Measurements from ENCODE around the gene TMEM218.
"Not testable (repeated sequence)": the region's sequence is repeated elsewhere in the genome, so short reads cannot be mapped to it uniquely, and the experiment has no call there.

Gene TMEM218

GRCh38 chr11:125089481-125089880 is 21.9 kb downstream of the TMEM218 start:
- not testable (repeated sequence) for H3K4me3 ChIP-seq (ENCODE audit: low read depth, low read length); H3K9me3 ChIP-seq (ENCODE audit: control insufficient read depth, insufficient read depth, low read length); H3K27ac ChIP-seq (ENCODE audit: low read depth, low read length); H3K27me3 ChIP-seq (ENCODE audit: control insufficient read depth, insufficient read depth, low read length); H3K36me3 ChIP-seq (ENCODE audit: control insufficient read depth, insufficient read depth, low read length); H3K9ac ChIP-seq (ENCODE audit: low read depth, low read length)
- peaks cover 17% of the 10 kb centered on the region for H3K4me1 ChIP-seq (ENCODE audit: control insufficient read depth, insufficient read depth, low read length)

- H3K9ac ChIP-seq (ENCODE audit: low read depth, low read length), result no peak overlapping the region
- H3K27ac ChIP-seq (ENCODE audit: low read depth, low read length), result no peak overlapping the region
- no peaks in the 10 kb centered on the region for H3K27me3 ChIP-seq (ENCODE audit: control insufficient read depth, insufficient read depth, low read length)
- no peaks in the 10 kb centered on the region for H3K36me3 ChIP-seq (ENCODE audit: control insufficient read depth, insufficient read depth, low read length)
- no peaks in the 10 kb centered on the region for H3K9me3 ChIP-seq (ENCODE audit: control insufficient read depth, insufficient read depth, low read length)
- no peak overlapping the region for H3K4me3 ChIP-seq (ENCODE audit: low read depth, low read length)
- H3K4me1 ChIP-seq (ENCODE audit: control insufficient read depth, insufficient read depth, low read length), result peaks cover 17% of the 10 kb centered on the region
Observed at GRCh38 chr11:125088576-125089455, 22.6 kb downstream of the TMEM218 start.

DNA sequence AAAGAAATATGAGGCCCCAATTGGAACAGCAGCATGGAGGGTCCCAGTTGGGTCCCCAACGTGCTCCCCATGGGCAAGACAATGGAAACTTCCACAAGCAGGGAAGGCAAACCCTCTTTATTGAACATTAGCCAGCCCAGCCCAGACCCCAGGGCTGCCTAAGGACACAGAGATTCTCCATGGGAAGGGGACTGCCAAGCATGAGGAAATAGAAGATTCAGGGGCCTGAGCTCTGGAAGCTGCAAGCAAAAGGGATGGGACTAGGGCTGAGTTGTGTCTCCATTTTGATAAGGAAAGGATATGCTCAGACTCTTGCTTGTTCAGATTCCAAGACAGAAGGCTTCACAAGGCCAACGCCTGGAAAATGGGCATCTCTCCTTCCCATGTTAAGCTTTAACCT is 23.3 kb downstream of the TMEM218 start:
- Histone ChIP-seq H3K27me3 (ENCODE audit: control insufficient read depth, insufficient read depth, low read length) (no peaks in the 10 kb centered on the region), H3K4me3 (ENCODE audit: low read depth, low read length) (no peak overlapping the region), H3K9ac (ENCODE audit: low read depth, low read length) (no peak overlapping the region), H3K4me1 (ENCODE audit: control insufficient read depth, insufficient read depth, low read length) (peaks cover 17% of the 10 kb centered on the region), H3K27ac (ENCODE audit: low read depth, low read length) (no peak overlapping the region), H3K36me3 (ENCODE audit: control insufficient read depth, insufficient read depth, low read length) (no peaks in the 10 kb centered on the region), H3K9me3 (ENCODE audit: control insufficient read depth, insufficient read depth, low read length) (no peaks in the 10 kb centered on the region)

DNA sequence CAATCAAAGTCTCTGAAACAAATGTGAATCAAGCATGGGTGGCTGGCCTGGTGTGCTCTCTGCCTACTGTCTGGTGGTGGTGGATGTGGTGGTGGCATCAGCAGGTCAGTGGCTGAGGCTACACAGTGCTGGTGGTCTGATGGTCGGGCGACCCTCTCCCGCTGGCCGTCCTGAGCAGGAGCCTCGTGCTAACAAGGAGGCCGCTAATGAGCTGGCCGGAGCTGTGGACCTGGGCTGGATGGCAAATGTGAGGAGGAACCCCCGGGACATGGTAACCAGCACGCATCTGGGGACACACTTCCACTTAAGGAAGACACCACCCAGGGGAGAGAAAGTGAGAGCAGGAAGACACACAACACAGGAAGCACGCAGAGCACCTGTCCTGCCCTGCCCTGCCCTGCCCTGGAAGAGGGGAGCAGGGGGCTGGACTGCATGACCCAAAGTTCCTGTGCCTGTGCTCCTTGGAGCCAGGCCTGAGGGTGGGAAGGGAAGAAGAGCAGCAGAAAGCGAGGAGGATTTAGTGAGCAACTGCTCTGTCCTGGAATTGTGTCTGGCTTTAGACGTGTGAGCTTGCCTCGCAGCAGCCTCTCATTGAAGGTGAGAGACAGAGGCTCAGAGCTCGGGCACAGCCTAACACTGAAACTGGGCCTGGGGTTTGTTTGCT is 24.7 kb downstream of the TMEM218 start:
- Histone ChIP-seq H3K9me3 (ENCODE audit: control insufficient read depth, insufficient read depth, low read length) (no peaks in the 10 kb centered on the region), H3K27me3 (ENCODE audit: control insufficient read depth, insufficient read depth, low read length) (no peaks in the 10 kb centered on the region), H3K9ac (ENCODE audit: low read depth, low read length) (no peak overlapping the region), H3K27ac (ENCODE audit: low read depth, low read length) (no peak overlapping the region), H3K4me3 (ENCODE audit: low read depth, low read length) (no peak overlapping the region), H3K36me3 (ENCODE audit: control insufficient read depth, insufficient read depth, low read length) (no peaks in the 10 kb centered on the region), H3K4me1 (ENCODE audit: control insufficient read depth, insufficient read depth, low read length) (peaks cover 5% of the 10 kb centered on the region)

- Histone ChIP-seq H3K9ac (ENCODE audit: low read depth, low read length) (no peak overlapping the region), H3K4me3 (ENCODE audit: low read depth, low read length) (no peak overlapping the region), H3K36me3 (ENCODE audit: control insufficient read depth, insufficient read depth, low read length) (no peaks in the 10 kb centered on the region), H3K27me3 (ENCODE audit: control insufficient read depth, insufficient read depth, low read length) (no peaks in the 10 kb centered on the region), H3K4me1 (ENCODE audit: control insufficient read depth, insufficient read depth, low read length) (no peaks in the 10 kb centered on the region; the same call in 1 of the 2 replicates), H3K27ac (ENCODE audit: low read depth, low read length) (no peak overlapping the region), H3K9me3 (ENCODE audit: control insufficient read depth, insufficient read depth, low read length) (no peaks in the 10 kb centered on the region)
Observed at GRCh38 chr11:125085301-125086081, 25.9 kb downstream of the TMEM218 start.

GRCh38 chr11:125084761-125085231 is 26.6 kb downstream of the TMEM218 start:
- H3K4me3 ChIP-seq (ENCODE audit: low read depth, low read length), result no peak overlapping the region
- H3K9ac ChIP-seq (ENCODE audit: low read depth, low read length), result no peak overlapping the region
- no peaks in the 10 kb centered on the region; the same call in 1 of the 2 replicates for H3K4me1 ChIP-seq (ENCODE audit: control insufficient read depth, insufficient read depth, low read length)
- no peaks in the 10 kb centered on the region for H3K27me3 ChIP-seq (ENCODE audit: control insufficient read depth, insufficient read depth, low read length)
- H3K36me3 ChIP-seq (ENCODE audit: control insufficient read depth, insufficient read depth, low read length), result no peaks in the 10 kb centered on the region
- no peak overlapping the region for H3K27ac ChIP-seq (ENCODE audit: low read depth, low read length)
- no peaks in the 10 kb centered on the region for H3K9me3 ChIP-seq (ENCODE audit: control insufficient read depth, insufficient read depth, low read length)

DNA sequence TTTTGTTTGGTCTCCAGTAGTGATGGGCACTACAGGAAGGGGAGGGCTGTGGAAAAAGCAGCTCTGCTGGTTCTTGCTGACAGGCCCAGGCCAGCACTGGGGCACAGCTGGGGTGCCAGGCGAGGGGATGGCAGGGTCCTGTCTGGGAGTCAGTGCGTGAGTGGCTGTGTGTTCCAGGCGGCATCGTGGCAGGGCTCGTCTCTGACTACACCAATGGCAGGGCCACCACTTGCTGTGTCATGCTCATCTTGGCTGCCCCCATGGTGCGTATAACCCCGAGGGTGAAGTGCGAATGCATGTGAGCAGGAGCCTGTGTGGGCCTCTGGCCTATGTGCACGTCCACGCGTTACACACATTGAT is 27.4 kb downstream of the TMEM218 start:
- Histone ChIP-seq H3K27ac (ENCODE audit: low read depth, low read length) (no peak overlapping the region), H3K27me3 (ENCODE audit: control insufficient read depth, insufficient read depth, low read length) (no peaks in the 10 kb centered on the region), H3K4me1 (ENCODE audit: control insufficient read depth, insufficient read depth, low read length) (no peaks in the 10 kb centered on the region; the same call in 1 of the 2 replicates), H3K4me3 (ENCODE audit: low read depth, low read length) (no peak overlapping the region), H3K9ac (ENCODE audit: low read depth, low read length) (no peak overlapping the region), H3K36me3 (ENCODE audit: control insufficient read depth, insufficient read depth, low read length) (no peaks in the 10 kb centered on the region), H3K9me3 (ENCODE audit: control insufficient read depth, insufficient read depth, low read length) (no peaks in the 10 kb centered on the region)

- H3K27me3 ChIP-seq (ENCODE audit: control insufficient read depth, insufficient read depth, low read length), result no peaks in the 10 kb centered on the region
- H3K27ac ChIP-seq (ENCODE audit: low read depth, low read length), result no peak overlapping the region
- no peaks in the 10 kb centered on the region for H3K36me3 ChIP-seq (ENCODE audit: control insufficient read depth, insufficient read depth, low read length)
- no peaks in the 10 kb centered on the region; the same call in 1 of the 2 replicates for H3K4me1 ChIP-seq (ENCODE audit: control insufficient read depth, insufficient read depth, low read length)
- H3K4me3 ChIP-seq (ENCODE audit: low read depth, low read length), result no peak overlapping the region
- no peak overlapping the region for H3K9ac ChIP-seq (ENCODE audit: low read depth, low read length)
- no peaks in the 10 kb centered on the region for H3K9me3 ChIP-seq (ENCODE audit: control insufficient read depth, insufficient read depth, low read length)
Observed at GRCh38 chr11:125083312-125084056, 27.9 kb downstream of the TMEM218 start.

DNA sequence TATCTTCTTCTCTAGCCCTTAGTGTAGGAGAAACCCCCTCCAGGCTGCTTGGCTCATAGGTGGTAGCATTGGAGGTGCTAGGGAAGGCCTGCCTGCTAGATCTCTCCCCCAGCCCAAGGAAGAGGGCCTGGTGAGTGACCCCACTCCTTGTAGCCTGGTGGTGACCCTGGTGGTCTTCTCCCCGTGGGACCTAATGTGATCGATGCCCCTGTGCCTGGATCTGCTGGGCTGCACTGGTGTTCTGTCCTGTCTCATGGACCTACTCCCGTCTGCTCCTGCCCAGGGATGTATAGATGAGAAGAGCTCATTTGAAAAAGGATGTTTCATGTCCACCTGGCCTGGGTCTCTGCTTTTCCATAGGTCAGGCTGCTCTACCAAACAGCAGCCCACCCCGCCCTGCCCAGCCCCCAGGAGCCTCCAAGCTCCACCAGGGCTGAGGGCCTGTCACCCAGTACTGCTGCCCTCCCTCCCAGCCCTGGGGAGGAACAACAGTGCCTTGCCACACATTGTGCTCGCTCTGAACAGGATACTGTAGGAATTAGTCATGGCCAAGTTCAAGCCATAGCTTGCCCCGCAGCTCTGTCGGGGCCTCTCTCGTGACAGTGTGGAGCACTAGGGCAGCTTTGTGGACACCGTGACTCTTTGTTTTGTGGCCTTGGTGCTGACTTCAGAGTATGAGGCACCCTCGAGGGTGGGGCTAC is 28.7 kb downstream of the TMEM218 start:
- Histone ChIP-seq H3K9ac (ENCODE audit: low read depth, low read length) (no peak overlapping the region), H3K4me1 (ENCODE audit: control insufficient read depth, insufficient read depth, low read length) (no peaks in the 10 kb centered on the region; the same call in 1 of the 2 replicates), H3K27ac (ENCODE audit: low read depth, low read length) (no peak overlapping the region), H3K9me3 (ENCODE audit: control insufficient read depth, insufficient read depth, low read length) (no peaks in the 10 kb centered on the region), H3K27me3 (ENCODE audit: control insufficient read depth, insufficient read depth, low read length) (no peaks in the 10 kb centered on the region), H3K4me3 (ENCODE audit: low read depth, low read length) (no peak overlapping the region), H3K36me3 (ENCODE audit: control insufficient read depth, insufficient read depth, low read length) (no peaks in the 10 kb centered on the region)

DNA sequence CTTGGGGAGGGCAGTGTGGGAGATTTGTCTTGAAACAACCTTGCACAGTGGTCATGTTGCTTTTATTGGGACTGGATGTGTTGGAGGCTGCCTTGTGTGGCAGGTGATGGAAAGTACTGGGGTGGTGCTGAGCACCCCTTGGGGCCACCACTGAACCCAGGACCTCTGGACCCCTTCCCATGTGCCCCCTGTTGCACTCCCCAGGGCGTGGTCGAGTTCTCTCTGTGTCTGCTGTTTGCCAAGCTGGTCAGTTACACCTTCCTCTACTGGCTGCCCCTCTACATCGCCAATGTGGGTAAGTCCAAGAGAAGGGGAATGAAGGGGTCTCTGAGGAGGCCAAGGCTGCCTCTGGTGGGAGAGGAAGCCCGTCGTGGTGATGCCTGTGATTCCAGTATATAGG is 29.4 kb downstream of the TMEM218 start:
- Histone ChIP-seq H3K4me1 (ENCODE audit: control insufficient read depth, insufficient read depth, low read length) (no peaks in the 10 kb centered on the region; the same call in 1 of the 2 replicates), H3K27ac (ENCODE audit: low read depth, low read length) (no peak overlapping the region), H3K9me3 (ENCODE audit: control insufficient read depth, insufficient read depth, low read length) (no peaks in the 10 kb centered on the region), H3K4me3 (ENCODE audit: low read depth, low read length) (no peak overlapping the region), H3K27me3 (ENCODE audit: control insufficient read depth, insufficient read depth, low read length) (no peaks in the 10 kb centered on the region), H3K36me3 (ENCODE audit: control insufficient read depth, insufficient read depth, low read length) (no peaks in the 10 kb centered on the region), H3K9ac (ENCODE audit: low read depth, low read length) (no peak overlapping the region)

Measured in HUES48 (cell line).